ENCODE results near the gene APBA3. TPM values are rescaled to one million over a fixed set of nuclear protein-coding genes. Genes with fewer than 3 reads are reported as not detected.

APBA3 gene
- 26.6 and 29.4 TPM in 2 replicates for total RNA-seq

GRCh38 chr19:3761382-3762129, at the start of gene APBA3:
Gene APBA3 (minus strand): TSS chr19:3761692. CDS start chr19:3760264, 1,428 bp downstream.

GRCh38 chr19:3785938-3786824, 24.7 kb upstream of the APBA3 start, which contains the start of gene MATK:
Gene MATK (minus strand): TSS chr19:3786381. CDS start chr19:3785135, 1,246 bp downstream.

GRCh38 chr19:3771906-3772455, 10.5 kb upstream of the APBA3 start, which contains the start of gene RAX2:
Gene RAX2 (minus strand): TSS chr19:3772228. CDS start chr19:3771742, 486 bp downstream.

GRCh38 chr19:3762501-3763459, 1.3 kb upstream of the APBA3 start, which contains the start of gene MRPL54:
Gene MRPL54 (plus strand): TSS chr19:3762682. CDS start chr19:3762701, 19 bp downstream.

GRCh38 chr19:3708207-3708931, 53.1 kb downstream of the APBA3 start, which contains the start of gene TJP3:
Gene TJP3 (plus strand): TSS chr19:3708384. CDS start chr19:3728433, 20,049 bp downstream.

Small RNA genes lying within 50 kb of the gene (small RNA-seq; reads per million reads assigned to genes)
- not detected for gene AC005777.1

Other genes starting within 250 kb of the APBA3 start
- gene TEKTIP1, start 222.5 kb downstream of the APBA3 start, total RNA-seq, result not detected in 2 replicates
- gene MFSD12, start 204.1 kb downstream of the APBA3 start, total RNA-seq, result 78.8 and 124 TPM in 2 replicates
- 83.5 and 111 TPM in 2 replicates for gene HMG20B, start 188.7 kb downstream of the APBA3 start, total RNA-seq
- 1.1 and 1.3 TPM in 2 replicates for gene GIPC3, start 176.2 kb downstream of the APBA3 start, total RNA-seq
- 1.7 and 2.0 TPM in 2 replicates for gene TBXA2R, start 154.8 kb downstream of the APBA3 start, total RNA-seq
- gene CACTIN, start 134.9 kb downstream of the APBA3 start, total RNA-seq, result 27.0 and 33.6 TPM in 2 replicates
- 43.6 and 54.5 TPM in 2 replicates for gene PIP5K1C, start 61.2 kb downstream of the APBA3 start, total RNA-seq
- not detected in 2 replicates for gene TJP3, start 53.3 kb downstream of the APBA3 start, total RNA-seq
- gene MRPL54, start 990 bp upstream of the APBA3 start, total RNA-seq, result 50.1 and 51.0 TPM in 2 replicates
- not detected in 2 replicates for gene RAX2, start 10.5 kb upstream of the APBA3 start, total RNA-seq
- gene MATK, start 24.7 kb upstream of the APBA3 start, total RNA-seq, result 0.29 TPM in 1 of 2 replicates, not detected in the other
- gene ZFR2, start 107.3 kb upstream of the APBA3 start, total RNA-seq, result not detected in 2 replicates
- gene ATCAY, start 119.0 kb upstream of the APBA3 start, total RNA-seq, result not detected in 2 replicates
- gene NMRK2, start 171.4 kb upstream of the APBA3 start, total RNA-seq, result not detected in 2 replicates
- 183 and 198 TPM in 2 replicates for gene DAPK3, start 209.4 kb upstream of the APBA3 start, total RNA-seq
- 2,391 and 3,726 TPM in 2 replicates for gene EEF2, start 223.8 kb upstream of the APBA3 start, total RNA-seq
- 29.1 and 42.0 TPM in 2 replicates for gene PIAS4, start 246.0 kb upstream of the APBA3 start, total RNA-seq

All from vein endothelial cell (primary cell).